ENCODE data around the gene EHD1. TPM values are rescaled to one million over a fixed set of nuclear protein-coding genes. Genes with fewer than 3 reads are reported as not detected.
A peak's percentile ranks its signal among the peaks of the same experiment; 100 is the strongest.

Gene EHD1
- total RNA-seq, 1 donor from 2014 or later, result 61.0 TPM

- no peak for DNase-seq (ENCODE audit: extremely low spot score, unreplicated experiment)
- no peak for TF ChIP-seq CTCF (IDR thresholded peaks at IDR 0.05)
- Mint-ChIP-seq H3K27ac (ENCODE audit: unreplicated experiment) (no peak overlapping the region), H3K4me1 (ENCODE audit: unreplicated experiment) (peaks cover 60% of the 10 kb centered on the region), H3K27me3 (ENCODE audit: unreplicated experiment) (no peaks in the 10 kb centered on the region), H3K36me3 (ENCODE audit: unreplicated experiment) (peaks cover 11% of the 10 kb centered on the region), H3K9me3 (ENCODE audit: unreplicated experiment) (no peaks in the 10 kb centered on the region), H3K4me3 (ENCODE audit: unreplicated experiment) (peak overlapping the region; percentile 10)
Observed at GRCh38 chr11:64874308-64875240, 3.8 kb downstream of the EHD1 start.

GRCh38 chr11:64872790-64873488 is 5.5 kb downstream of the EHD1 start:
- H3K4me3 Mint-ChIP-seq (ENCODE audit: unreplicated experiment), result no peak overlapping the region
- peaks cover 69% of the 10 kb centered on the region for H3K4me1 Mint-ChIP-seq (ENCODE audit: unreplicated experiment)
- TF ChIP-seq CTCF (IDR thresholded peaks at IDR 0.05), result no peak
- no peak overlapping the region for H3K27ac Mint-ChIP-seq (ENCODE audit: unreplicated experiment)
- H3K9me3 Mint-ChIP-seq (ENCODE audit: unreplicated experiment), result no peaks in the 10 kb centered on the region
- no peak for DNase-seq (ENCODE audit: extremely low spot score, unreplicated experiment)
- H3K27me3 Mint-ChIP-seq (ENCODE audit: unreplicated experiment), result no peaks in the 10 kb centered on the region
- peaks cover 11% of the 10 kb centered on the region for H3K36me3 Mint-ChIP-seq (ENCODE audit: unreplicated experiment)

- Mint-ChIP-seq H3K27ac (ENCODE audit: unreplicated experiment) (peak overlapping the region; percentile 64), H3K4me3 (ENCODE audit: unreplicated experiment) (no peak overlapping the region), H3K27me3 (ENCODE audit: unreplicated experiment) (no peaks in the 10 kb centered on the region), H3K36me3 (ENCODE audit: unreplicated experiment) (peaks cover 15% of the 10 kb centered on the region), H3K4me1 (ENCODE audit: unreplicated experiment) (peaks cover 62% of the 10 kb centered on the region), H3K9me3 (ENCODE audit: unreplicated experiment) (no peaks in the 10 kb centered on the region)
- no peak for DNase-seq (ENCODE audit: extremely low spot score, unreplicated experiment)
- TF ChIP-seq CTCF (IDR thresholded peaks at IDR 0.05), result no peak
Observed at GRCh38 chr11:64871492-64871891, 6.9 kb downstream of the EHD1 start.

GRCh38 chr11:64870893-64871466 is 7.4 kb downstream of the EHD1 start:
- Mint-ChIP-seq H3K9me3 (ENCODE audit: unreplicated experiment) (no peaks in the 10 kb centered on the region), H3K4me3 (ENCODE audit: unreplicated experiment) (no peak overlapping the region), H3K36me3 (ENCODE audit: unreplicated experiment) (peaks cover 15% of the 10 kb centered on the region), H3K4me1 (ENCODE audit: unreplicated experiment) (peaks cover 59% of the 10 kb centered on the region), H3K27ac (ENCODE audit: unreplicated experiment) (peak overlapping the region; percentile 77), H3K27me3 (ENCODE audit: unreplicated experiment) (no peaks in the 10 kb centered on the region)
- TF ChIP-seq CTCF (IDR thresholded peaks at IDR 0.05), result no peak
- no peak for DNase-seq (ENCODE audit: extremely low spot score, unreplicated experiment)

All from osteocyte (in vitro differentiated cells).